ENCODE results near the gene HSPA12A.

GRCh38 chr10:116636385-116636784, 106.0 kb downstream of the HSPA12A start:
- TF ChIP-seq POLR2A (IDR thresholded peaks at IDR 0.05; ENCODE audit: low read depth, low read length) (no peak), POU2F2 (IDR thresholded peaks at IDR 0.05; ENCODE audit: low read depth, low read length) (no peak), TAF1 (IDR thresholded peaks at IDR 0.05; ENCODE audit: low read depth, low read length) (no peak), POLR2AphosphoS5 (IDR thresholded peaks at IDR 0.05; ENCODE audit: low read depth, low read length) (no peak), SPI1 (IDR thresholded peaks at IDR 0.05; ENCODE audit: low read depth, low read length) (no peak), PAX5 (IDR thresholded peaks at IDR 0.05; ENCODE audit: insufficient read depth, low read length, severe bottlenecking) (no peak)
